Activated naive CD4-positive, alpha-beta T cell treated with anti-CD3 and anti-CD28 coated beads, Interleukin-2, amount 10 ng/mL, durations not matched to agents 5 hours and 36 hours (primary cell): ENCODE results near the gene NIT2. TPM values are rescaled to one million over a fixed set of nuclear protein-coding genes. Genes with fewer than 3 reads are reported as not detected.

Experiments
- total RNA-seq, 2 experiments: library from RNA; stranded (reverse); gene quantifications; one replicate each; pipeline ENCODE4 v1.2.3, GENCODE V29; 2021

NIT2 gene, protein sequence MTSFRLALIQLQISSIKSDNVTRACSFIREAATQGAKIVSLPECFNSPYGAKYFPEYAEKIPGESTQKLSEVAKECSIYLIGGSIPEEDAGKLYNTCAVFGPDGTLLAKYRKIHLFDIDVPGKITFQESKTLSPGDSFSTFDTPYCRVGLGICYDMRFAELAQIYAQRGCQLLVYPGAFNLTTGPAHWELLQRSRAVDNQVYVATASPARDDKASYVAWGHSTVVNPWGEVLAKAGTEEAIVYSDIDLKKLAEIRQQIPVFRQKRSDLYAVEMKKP
- total RNA-seq = 10 to 100 TPM; 50.7 to 52.2 TPM

DNA sequence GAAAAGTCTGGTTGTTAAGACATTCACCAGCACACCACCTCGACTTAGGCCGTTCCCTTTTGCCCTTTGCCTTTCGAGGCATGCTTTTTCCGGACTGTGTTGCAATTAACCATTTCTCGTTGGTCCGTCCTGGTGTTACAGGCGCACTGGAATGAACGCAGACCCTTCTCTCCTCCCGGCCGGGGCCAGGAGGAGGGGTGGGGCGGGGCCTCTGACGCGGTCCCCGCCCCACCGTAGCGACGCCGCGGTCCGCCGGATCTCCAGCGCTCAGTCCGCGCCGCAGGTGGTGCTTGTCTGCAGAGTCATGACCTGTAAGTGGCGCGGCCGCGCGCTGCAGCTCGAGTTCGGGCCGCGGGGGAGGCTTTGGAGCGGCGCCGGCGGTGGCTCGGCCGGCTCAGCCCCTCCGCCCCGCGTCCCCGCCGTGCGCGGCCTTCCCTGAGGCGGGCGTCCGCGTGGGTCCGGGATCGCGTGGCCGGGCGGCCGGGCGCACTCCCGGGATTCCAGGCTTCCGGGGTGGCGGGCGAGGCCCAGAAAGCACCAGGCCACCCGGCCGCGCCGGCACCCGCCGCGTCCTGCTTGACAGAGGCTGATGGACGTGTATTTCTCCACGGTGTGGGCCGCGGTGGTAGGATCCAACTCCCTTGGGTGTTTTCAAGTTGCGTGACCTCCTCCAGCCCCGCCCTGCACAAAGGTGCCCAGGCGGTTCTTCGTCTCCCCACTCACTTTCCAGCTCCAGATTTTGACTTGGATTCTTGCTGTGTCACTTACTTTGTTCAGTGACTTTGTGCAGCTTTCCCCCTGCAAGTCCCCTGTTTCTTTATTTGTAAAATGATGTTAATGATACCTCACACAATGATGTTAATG lies at the start of gene NIT2:
TSS of gene NIT2 (plus strand) at position 270 of the 864 bp plus-strand sequence. CDS start at position 305, 35 bp downstream.

DNA sequence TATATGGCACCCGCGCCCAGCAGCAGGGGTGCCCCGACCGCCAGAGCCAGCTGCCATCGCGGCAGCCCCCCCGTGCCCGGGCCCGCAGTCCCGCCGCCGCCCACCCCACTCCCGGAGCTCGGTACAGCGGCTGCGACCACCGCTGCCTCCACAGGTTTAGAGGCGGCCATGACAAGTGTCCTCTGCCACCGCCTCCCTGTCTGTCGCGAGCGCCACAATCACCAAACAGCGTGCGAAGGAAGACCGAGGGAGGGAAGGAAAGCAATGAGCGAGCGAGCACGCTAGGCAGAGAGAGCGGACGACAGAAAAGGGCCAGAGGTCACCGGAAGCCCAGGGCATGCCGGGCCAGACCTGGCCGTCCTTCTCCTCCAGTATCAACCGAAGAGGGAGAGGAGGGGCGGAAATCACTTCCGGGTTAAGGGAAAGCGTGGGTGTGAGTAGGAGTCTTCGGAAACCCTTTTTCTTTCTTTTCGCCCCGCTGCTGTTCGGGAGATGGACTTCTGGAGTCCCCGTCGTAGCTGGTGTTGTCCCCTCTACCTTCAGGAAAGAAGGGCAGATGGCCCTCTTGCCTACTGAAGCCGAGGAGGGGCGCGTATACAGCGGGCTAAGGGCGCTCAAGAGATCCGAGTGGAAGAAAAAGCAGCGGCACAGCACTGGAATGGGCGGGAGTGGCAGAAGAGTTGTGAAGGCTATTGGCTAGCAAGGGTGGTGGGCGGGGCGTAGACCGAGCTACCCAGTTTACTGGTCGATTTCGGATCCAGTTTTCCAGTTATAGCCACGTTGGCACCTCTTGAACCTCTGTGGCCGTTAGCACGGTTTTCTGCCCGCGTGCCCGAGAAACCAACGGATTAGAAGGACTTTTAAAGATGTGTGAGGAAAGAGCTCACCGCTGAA lies 66.5 kb downstream of the NIT2 start, which contains the start of the genes LNP1 and TOMM70:
TSS of gene LNP1 (plus strand) at position 760 of the 894 bp plus-strand sequence. CDS start 28,191 bp downstream, outside the sequence.
TSS of gene TOMM70 (minus strand) at position 310 of the 894 bp plus-strand sequence. CDS start at position 170, 140 bp downstream.

Other genes starting within 250 kb of the NIT2 start
- under 1 TPM; 0.34 to 0.58 TPM for gene FILIP1L, start 220.3 kb upstream of the NIT2 start, total RNA-seq
- gene TBC1D23, start 73.8 kb upstream of the NIT2 start, total RNA-seq = 10 to 100 TPM; 28.8 to 31.2 TPM
- gene TOMM70, start 66.3 kb downstream of the NIT2 start, total RNA-seq = 10 to 100 TPM; 36.3 to 37.6 TPM
- gene LNP1, start 66.8 kb downstream of the NIT2 start, total RNA-seq = 1 to 10 TPM; 1.1 to 1.2 TPM
- under 1 TPM; 0.19 to 0.45 TPM for gene TMEM45A, start 157.9 kb downstream of the NIT2 start, total RNA-seq